Uterus (tissue), 2 donors: ENCODE results near the gene KCNAB1.

Source experiments
- CTCF ChIP-seq, 4 experiments: fragments of 200-600 bp in 2 of 4; fragments of 450-650 bp in 2 of 4; sonication (generic) in 2 of 4; IDR thresholded peaks; one replicate each; pipeline ENCODE4 v1.5.1; 2016 to 2019; ENCODE audit warnings: antibody characterized with exemption in 4 of 4, mild to moderate bottlenecking in 2 of 4, moderate library complexity in 1 of 4
- POLR2A ChIP-seq, 2 donors: fragments of 450-650 bp; IDR thresholded peaks; one replicate each; pipeline ENCODE4 v1.6.1; 2016; ENCODE audit warnings: antibody characterized with exemption in 2 of 2, mild to moderate bottlenecking in 1 of 2, moderate library complexity in 1 of 2

DNA sequence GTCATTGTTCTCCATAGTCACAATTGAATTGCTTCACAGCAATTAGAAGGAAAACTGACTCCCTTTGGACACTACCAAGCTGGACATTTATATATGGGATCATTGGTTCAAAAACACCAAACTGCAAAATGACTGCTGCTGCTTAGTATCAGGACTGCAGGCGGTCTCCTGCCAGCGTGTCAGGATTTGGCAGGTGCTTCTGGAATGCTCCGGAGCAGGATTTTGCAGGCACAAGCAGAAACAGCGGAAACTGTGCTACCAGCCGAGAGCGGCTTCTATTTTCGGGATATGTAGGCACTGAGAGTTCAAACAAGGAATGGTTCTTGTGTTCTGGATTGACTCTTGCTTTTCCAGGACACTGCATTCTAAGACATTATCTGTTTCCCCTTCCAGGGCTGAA is 339.1 kb downstream of the KCNAB1 start:
- no peak for TF ChIP-seq CTCF (IDR thresholded peaks at IDR 0.05)
- TF ChIP-seq POLR2A (IDR thresholded peaks at IDR 0.05), result no peak
